Astrocyte (in vitro differentiated cells and primary cell): Measurements from ENCODE around the gene CLCN5. TPM values are rescaled to one million over a fixed set of nuclear protein-coding genes. Genes with fewer than 3 reads are reported as not detected.

Source experiments
- DNase-seq: peaks from one replicate; pipeline ENCODE4 v3.0.0-alpha.2; 2010; ENCODE audit warnings: low read depth
- FAIRE-seq: peaks from 2 replicates; lab custom pipeline; 2011; peaks lifted over from hg19 to GRCh38; lab: Jason Lieb, UNC
- H2AFZ ChIP-seq: 2 replicates; pipeline ENCODE4 v1.6.0; 2012; ENCODE audit warnings: low read depth, low read length, inconsistent platforms
- H3K27ac ChIP-seq: 2 replicates; pipeline ENCODE4 v1.5.1; 2011; ENCODE audit warnings: low read depth, low read length, inconsistent platforms
- H3K27me3 ChIP-seq: 2 replicates; pipeline ENCODE4 v1.6.0; 2011; ENCODE audit warnings: low read length, inconsistent platforms; ENCODE audit not compliant: insufficient read depth
- H3K36me3 ChIP-seq: 2 replicates; pipeline ENCODE4 v1.5.1; 2011; ENCODE audit warnings: low read length, inconsistent platforms; ENCODE audit not compliant: insufficient read depth
- H3K4me1 ChIP-seq: 2 replicates; pipeline ENCODE4 v1.5.1; 2011; ENCODE audit warnings: low read length, inconsistent platforms; ENCODE audit not compliant: insufficient read depth
- H3K4me2 ChIP-seq: 2 replicates; pipeline ENCODE4 v1.6.0; 2012; ENCODE audit warnings: low read length, inconsistent platforms
- H3K4me3 ChIP-seq: 2 replicates; pipeline ENCODE4 v1.5.1; 2011; ENCODE audit warnings: low read depth, mild to moderate bottlenecking, low read length, inconsistent platforms; ENCODE audit not compliant: insufficient read depth
- H3K79me2 ChIP-seq: 2 replicates; pipeline ENCODE4 v1.6.0; 2012; ENCODE audit warnings: mild to moderate bottlenecking, low read length, inconsistent platforms; ENCODE audit not compliant: insufficient read depth
- H3K9ac ChIP-seq: 2 replicates; pipeline ENCODE4 v1.6.0; 2012; ENCODE audit warnings: mild to moderate bottlenecking, low read length, inconsistent platforms
- H3K9me3 ChIP-seq: 2 replicates; pipeline ENCODE4 v1.5.1; 2012; ENCODE audit warnings: low read depth, mild to moderate bottlenecking, low read length, inconsistent platforms; ENCODE audit not compliant: insufficient read depth
- H4K20me1 ChIP-seq: 2 replicates; pipeline ENCODE4 v1.6.0; 2012; ENCODE audit warnings: low read length, inconsistent platforms; ENCODE audit not compliant: insufficient read depth
- H3K27ac Mint-ChIP-seq: one replicate; pipeline ENCODE4 v1.8.0; 2021; ENCODE audit warnings: mild to moderate bottlenecking, mixed read lengths; ENCODE audit not compliant: unreplicated experiment
- H3K27me3 Mint-ChIP-seq: one replicate; pipeline ENCODE4 v1.8.0; 2021; ENCODE audit warnings: low read depth, mixed read lengths; ENCODE audit not compliant: unreplicated experiment
- H3K36me3 Mint-ChIP-seq: one replicate; pipeline ENCODE4 v1.8.0; 2021; ENCODE audit warnings: low read depth, mixed read lengths; ENCODE audit not compliant: unreplicated experiment
- H3K4me1 Mint-ChIP-seq: one replicate; pipeline ENCODE4 v1.8.0; 2021; ENCODE audit warnings: low read depth, mixed read lengths; ENCODE audit not compliant: unreplicated experiment
- H3K4me3 Mint-ChIP-seq: one replicate; pipeline ENCODE4 v1.8.0; 2021; ENCODE audit warnings: mild to moderate bottlenecking, moderate library complexity, mixed read lengths; ENCODE audit not compliant: unreplicated experiment
- H3K9me3 Mint-ChIP-seq: one replicate; pipeline ENCODE4 v1.8.0; 2021; ENCODE audit warnings: mild to moderate bottlenecking, mixed read lengths; ENCODE audit not compliant: unreplicated experiment
- EZH2 ChIP-seq: IDR thresholded peaks from 2 replicates; pipeline ENCODE4 v1.6.1; 2012; ENCODE audit warnings: mild to moderate bottlenecking, low read length, inconsistent platforms; ENCODE audit not compliant: insufficient read depth
- total RNA-seq: library from RNA; stranded (reverse); gene quantifications from 2 replicates; pipeline ENCODE4 v1.2.1, GENCODE V29; 2021
- TF ChIP-seq, protein P1 (sequence below): IDR thresholded peaks from 2 replicates; pipeline ENCODE4 v1.5.1; 2011; ENCODE audit warnings: low read depth, mild to moderate bottlenecking, inconsistent platforms, low read length, moderate library complexity; ENCODE audit not compliant: insufficient read depth

CLCN5 gene
- total RNA-seq, 1 donor from 2014 or later: 16.7 TPM

DNA sequence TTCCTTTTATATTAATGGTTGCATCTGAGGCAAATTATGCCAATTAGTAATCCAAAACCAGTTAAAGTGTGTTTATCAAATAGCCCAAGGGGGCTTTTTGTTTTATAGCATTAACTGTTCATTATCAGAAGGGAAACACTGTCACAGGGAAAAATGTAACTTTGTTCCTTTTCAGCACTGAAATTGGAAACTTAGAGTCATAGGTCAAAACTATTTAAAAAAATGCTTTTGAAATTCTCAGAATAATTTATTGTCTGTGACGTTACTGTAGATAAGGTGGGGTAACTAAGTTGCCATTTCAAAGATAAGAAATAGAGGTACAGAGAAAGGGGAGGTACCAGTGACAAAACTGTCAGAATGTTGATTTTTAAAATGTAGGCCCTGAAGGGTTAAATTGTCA is 149.1 kb downstream of the CLCN5 start:
- H3K27ac Mint-ChIP-seq: no peak overlapping the region
- Histone ChIP-seq H4K20me1 (no peaks in the 10 kb centered on the region), H3K27me3 (no peaks in the 10 kb centered on the region), H3K4me1 (peaks cover 6% of the 10 kb centered on the region), H3K4me3 (no peak overlapping the region), H3K9me3 (no peaks in the 10 kb centered on the region), H3K36me3 (no peaks in the 10 kb centered on the region), H2AFZ (no peak overlapping the region), H3K9ac (no peak overlapping the region), H3K79me2 (no peaks in the 10 kb centered on the region), H3K27ac (no peak overlapping the region), H3K4me2 (no peak overlapping the region)
- H3K4me3 Mint-ChIP-seq: no peak overlapping the region
- H3K27me3 Mint-ChIP-seq: no peaks in the 10 kb centered on the region
- TF ChIP-seq, protein P1, sequence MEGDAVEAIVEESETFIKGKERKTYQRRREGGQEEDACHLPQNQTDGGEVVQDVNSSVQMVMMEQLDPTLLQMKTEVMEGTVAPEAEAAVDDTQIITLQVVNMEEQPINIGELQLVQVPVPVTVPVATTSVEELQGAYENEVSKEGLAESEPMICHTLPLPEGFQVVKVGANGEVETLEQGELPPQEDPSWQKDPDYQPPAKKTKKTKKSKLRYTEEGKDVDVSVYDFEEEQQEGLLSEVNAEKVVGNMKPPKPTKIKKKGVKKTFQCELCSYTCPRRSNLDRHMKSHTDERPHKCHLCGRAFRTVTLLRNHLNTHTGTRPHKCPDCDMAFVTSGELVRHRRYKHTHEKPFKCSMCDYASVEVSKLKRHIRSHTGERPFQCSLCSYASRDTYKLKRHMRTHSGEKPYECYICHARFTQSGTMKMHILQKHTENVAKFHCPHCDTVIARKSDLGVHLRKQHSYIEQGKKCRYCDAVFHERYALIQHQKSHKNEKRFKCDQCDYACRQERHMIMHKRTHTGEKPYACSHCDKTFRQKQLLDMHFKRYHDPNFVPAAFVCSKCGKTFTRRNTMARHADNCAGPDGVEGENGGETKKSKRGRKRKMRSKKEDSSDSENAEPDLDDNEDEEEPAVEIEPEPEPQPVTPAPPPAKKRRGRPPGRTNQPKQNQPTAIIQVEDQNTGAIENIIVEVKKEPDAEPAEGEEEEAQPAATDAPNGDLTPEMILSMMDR: no peak
- TF ChIP-seq EZH2: no peak
- H3K9me3 Mint-ChIP-seq: no peaks in the 10 kb centered on the region
- H3K36me3 Mint-ChIP-seq: no peaks in the 10 kb centered on the region
- peaks cover 10% of the 10 kb centered on the region for H3K4me1 Mint-ChIP-seq
- FAIRE-seq: no peak
- DNase-seq: no peak

DNA sequence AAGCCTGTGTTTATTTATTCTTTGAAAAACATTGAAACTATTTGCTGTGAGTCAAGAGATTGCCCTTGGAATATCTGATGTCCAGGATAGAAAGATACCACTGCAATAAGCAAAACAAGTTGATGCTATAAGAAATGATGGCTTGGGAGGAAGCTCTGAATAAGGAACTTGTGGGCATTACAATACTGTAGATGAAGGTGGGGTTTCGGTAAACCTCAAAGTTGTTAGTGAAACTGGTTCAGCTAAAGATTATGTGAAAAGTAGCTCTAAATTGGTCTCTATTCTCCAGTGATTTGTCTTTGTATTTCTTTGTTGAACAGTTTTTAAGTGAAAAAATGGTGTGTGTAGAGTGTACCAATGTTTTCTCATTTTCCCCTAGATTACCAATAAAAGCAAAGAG is 149.7 kb downstream of the CLCN5 start:
- no peaks in the 10 kb centered on the region for H3K79me2 ChIP-seq
- no peaks in the 10 kb centered on the region for H3K27me3 Mint-ChIP-seq
- H3K36me3 Mint-ChIP-seq: no peaks in the 10 kb centered on the region
- no peaks in the 10 kb centered on the region for H3K36me3 ChIP-seq
- H4K20me1 ChIP-seq: no peaks in the 10 kb centered on the region
- H3K4me3 ChIP-seq: no peak overlapping the region
- no peak overlapping the region for H3K9ac ChIP-seq
- H3K9me3 Mint-ChIP-seq: no peaks in the 10 kb centered on the region
- DNase-seq (no peak), FAIRE-seq (no peak)
- H3K27me3 ChIP-seq: no peaks in the 10 kb centered on the region
- H3K4me2 ChIP-seq: no peak overlapping the region
- H3K4me3 Mint-ChIP-seq: no peak overlapping the region
- peaks cover 9% of the 10 kb centered on the region for H3K4me1 Mint-ChIP-seq
- no peaks in the 10 kb centered on the region for H3K9me3 ChIP-seq
- no peak overlapping the region for H2AFZ ChIP-seq
- peaks cover 6% of the 10 kb centered on the region for H3K4me1 ChIP-seq
- H3K27ac ChIP-seq: no peak overlapping the region
- TF ChIP-seq, protein P1: no peak
- no peak for TF ChIP-seq EZH2
- H3K27ac Mint-ChIP-seq: no peak overlapping the region

DNA sequence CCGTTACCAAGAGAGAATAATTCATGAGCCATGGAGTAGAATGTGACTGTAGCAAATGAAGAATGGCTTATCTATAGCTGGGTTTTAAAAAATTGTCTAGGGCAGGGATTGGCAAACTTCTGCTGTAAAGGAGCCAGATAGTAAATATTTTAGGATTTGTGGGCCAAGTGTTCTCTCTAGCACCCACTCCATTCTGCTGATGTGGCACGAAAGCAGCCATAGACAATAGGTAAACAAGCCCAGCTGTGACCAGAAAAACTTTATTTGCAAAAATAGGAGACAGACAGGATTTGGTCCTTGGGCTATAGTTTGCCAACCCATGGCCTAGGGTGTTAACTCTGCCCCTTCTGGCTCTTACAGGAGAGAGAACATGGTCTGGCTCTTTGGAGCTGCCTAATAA is 151.2 kb downstream of the CLCN5 start:
- Histone ChIP-seq H3K79me2 (no peaks in the 10 kb centered on the region), H3K36me3 (no peaks in the 10 kb centered on the region), H3K4me1 (no peaks in the 10 kb centered on the region), H3K27ac (no peak overlapping the region), H3K9ac (no peak overlapping the region), H3K9me3 (no peaks in the 10 kb centered on the region), H3K4me3 (no peak overlapping the region), H3K27me3 (no peaks in the 10 kb centered on the region), H4K20me1 (no peaks in the 10 kb centered on the region), H2AFZ (no peak overlapping the region), H3K4me2 (no peak overlapping the region)
- H3K36me3 Mint-ChIP-seq: no peaks in the 10 kb centered on the region
- H3K4me1 Mint-ChIP-seq: peaks cover 3% of the 10 kb centered on the region
- TF ChIP-seq, protein P1: no peak
- no peak for TF ChIP-seq EZH2
- DNase-seq (no peak), FAIRE-seq (no peak)
- H3K4me3 Mint-ChIP-seq: no peak overlapping the region
- H3K27ac Mint-ChIP-seq: no peak overlapping the region
- H3K27me3 Mint-ChIP-seq: no peaks in the 10 kb centered on the region
- no peaks in the 10 kb centered on the region for H3K9me3 Mint-ChIP-seq
